ENCODE measurements around the gene DDIT3.

GRCh38 chr12:57496822-57497221 is 23.5 kb downstream of the DDIT3 start:
- TF ChIP-seq EZH2phosphoT487 (IDR thresholded peaks at IDR 0.05; ENCODE audit: insufficient read depth, low read depth) (no peak), EZH2 (IDR thresholded peaks at IDR 0.05; ENCODE audit: insufficient read depth, poor library complexity, severe bottlenecking) (no peak)

Data from GM23248 (cell line).